Fibroblast of lung (primary cell): ENCODE measurements around the gene PHOSPHO2.

Source experiments
- EZH2 ChIP-seq: IDR thresholded peaks from 2 replicates; pipeline ENCODE4 v1.5.1; 2012; ENCODE audit warnings: low read length, control low read depth, mild to moderate bottlenecking; ENCODE audit errors: missing control alignments
- TF ChIP-seq, protein P1 (sequence below), 2 donors: IDR thresholded peaks in 1 of 2; conservative IDR thresholded peaks in 1 of 2; 1 replicate in 1 of 2; 2 replicates in 1 of 2; pipeline ENCODE4 v1.5.1; 2011 to 2012; ENCODE audit warnings: low read length in 2 of 2, control low read depth in 1 of 2, inconsistent platforms in 1 of 2, low read depth in 1 of 2, mild to moderate bottlenecking in 1 of 2

DNA sequence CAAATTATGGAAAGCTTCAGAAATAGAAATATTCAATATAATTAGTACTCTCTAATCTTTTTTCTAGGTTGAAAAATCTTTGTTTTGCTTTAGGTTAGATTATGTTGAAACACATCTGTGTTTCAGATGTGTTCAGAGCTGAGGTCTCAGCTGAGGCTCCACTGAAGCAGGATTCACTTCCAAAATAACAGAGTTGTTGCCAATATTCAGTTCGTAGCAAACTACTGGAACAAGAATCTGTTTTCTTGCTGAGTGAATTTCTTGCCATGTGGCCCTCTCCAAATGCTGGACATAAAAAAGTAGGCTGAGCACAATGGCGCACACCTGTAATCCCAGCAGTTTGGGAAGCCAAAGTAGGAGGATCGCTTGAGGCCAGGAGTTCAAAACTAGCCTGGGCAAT is 8.7 kb downstream of the PHOSPHO2 start:
- TF ChIP-seq, protein P1, sequence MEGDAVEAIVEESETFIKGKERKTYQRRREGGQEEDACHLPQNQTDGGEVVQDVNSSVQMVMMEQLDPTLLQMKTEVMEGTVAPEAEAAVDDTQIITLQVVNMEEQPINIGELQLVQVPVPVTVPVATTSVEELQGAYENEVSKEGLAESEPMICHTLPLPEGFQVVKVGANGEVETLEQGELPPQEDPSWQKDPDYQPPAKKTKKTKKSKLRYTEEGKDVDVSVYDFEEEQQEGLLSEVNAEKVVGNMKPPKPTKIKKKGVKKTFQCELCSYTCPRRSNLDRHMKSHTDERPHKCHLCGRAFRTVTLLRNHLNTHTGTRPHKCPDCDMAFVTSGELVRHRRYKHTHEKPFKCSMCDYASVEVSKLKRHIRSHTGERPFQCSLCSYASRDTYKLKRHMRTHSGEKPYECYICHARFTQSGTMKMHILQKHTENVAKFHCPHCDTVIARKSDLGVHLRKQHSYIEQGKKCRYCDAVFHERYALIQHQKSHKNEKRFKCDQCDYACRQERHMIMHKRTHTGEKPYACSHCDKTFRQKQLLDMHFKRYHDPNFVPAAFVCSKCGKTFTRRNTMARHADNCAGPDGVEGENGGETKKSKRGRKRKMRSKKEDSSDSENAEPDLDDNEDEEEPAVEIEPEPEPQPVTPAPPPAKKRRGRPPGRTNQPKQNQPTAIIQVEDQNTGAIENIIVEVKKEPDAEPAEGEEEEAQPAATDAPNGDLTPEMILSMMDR (conservative IDR thresholded peaks at IDR 0.05 in 1 of 2, IDR thresholded peaks at IDR 0.05 in 1 of 2; ENCODE audit: low read depth in 1 of 2, low read length in 2 of 2): no peak
- TF ChIP-seq EZH2: no peak
